ENCODE data around the gene PDE2A.
A peak's percentile ranks its signal among the peaks of the same experiment; 100 is the strongest.
"Not testable (repeated sequence)": the region's sequence is repeated elsewhere in the genome, so short reads cannot be mapped to it uniquely, and the experiment has no call there.

The PDE2A gene

GRCh38 chr11:72575533-72576242 is 98.5 kb downstream of the PDE2A start:
- DNase-seq (ENCODE audit: low spot score): no peak

DNA sequence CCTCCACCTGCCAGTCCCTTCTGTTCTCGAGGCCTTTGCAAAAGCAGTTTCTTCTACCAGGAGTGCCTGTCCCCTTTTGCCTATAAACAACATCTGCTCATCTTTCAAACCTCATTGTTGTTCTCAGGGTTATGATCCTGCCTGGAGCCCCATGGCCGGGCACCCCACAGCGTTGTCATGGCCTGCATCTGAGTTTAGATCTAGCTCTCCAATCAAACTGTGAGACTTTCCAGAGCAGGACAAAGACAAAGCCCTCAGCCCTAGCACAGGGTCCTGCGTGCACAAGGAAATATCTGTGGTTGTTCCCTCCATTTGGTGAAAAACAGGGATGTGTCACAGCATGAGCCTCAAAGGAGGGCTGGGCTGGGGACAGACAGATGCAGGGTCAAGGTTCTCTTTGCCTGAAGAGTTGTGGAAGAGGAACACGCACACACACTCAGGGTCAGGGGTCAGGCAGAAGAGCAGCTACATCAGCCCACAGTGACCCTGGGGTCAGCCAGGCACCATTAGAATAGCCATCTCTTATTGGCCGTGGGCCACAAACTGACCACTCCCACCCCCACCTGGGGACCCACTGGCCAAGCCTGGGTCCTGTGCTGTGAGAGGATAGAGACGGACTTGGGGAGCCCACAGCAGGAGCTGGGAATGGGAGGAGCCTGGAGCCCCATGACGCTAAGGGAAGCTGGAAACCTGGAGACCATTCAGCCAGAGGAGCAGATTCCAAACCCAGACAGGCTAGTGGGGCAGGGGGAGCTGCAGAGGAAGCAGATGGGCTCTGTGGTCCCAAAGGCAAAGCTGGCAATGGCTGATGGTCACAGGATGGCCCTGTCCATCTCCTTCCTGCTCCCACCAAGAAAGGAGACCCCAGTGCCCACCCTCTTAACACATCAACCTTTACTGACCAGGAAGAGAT is 99.4 kb downstream of the PDE2A start:
- no peak for DNase-seq (ENCODE audit: low spot score)

DNA sequence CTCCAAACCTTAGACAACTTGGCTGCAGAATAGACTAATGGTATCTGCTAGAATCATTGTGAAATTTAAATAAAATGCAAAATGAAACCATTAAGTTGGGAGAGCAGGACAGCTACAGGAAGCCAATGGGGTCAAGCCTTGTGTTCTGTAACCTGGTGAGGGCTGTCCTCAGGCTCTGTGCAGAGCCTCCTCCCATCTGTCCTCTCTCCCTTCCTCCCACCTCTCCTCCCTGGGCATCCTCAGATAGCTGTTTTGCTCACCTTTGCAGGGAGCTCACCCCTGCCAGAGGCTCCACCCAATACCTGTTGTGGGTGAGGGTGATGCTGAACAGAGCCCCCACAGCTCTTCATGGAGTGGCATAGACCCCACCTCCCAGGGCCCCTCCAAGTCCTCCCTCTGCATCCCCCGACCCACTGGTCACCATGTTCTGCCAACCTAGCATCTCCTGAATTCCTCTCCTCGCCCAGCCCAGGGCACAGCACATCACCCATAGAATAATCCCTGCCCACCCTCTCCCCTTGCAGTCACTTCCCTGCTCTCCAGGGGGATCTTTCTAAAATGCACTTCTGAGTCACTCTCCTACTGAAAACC is 100.3 kb downstream of the PDE2A start:
- DNase-seq (ENCODE audit: low spot score): no peak

GRCh38 chr11:72573072-72573854 is 101.0 kb downstream of the PDE2A start:
- DNase-seq (ENCODE audit: low spot score): peak; percentile 30

GRCh38 chr11:72572540-72572939 is 101.7 kb downstream of the PDE2A start:
- not testable (repeated sequence) for DNase-seq (ENCODE audit: low spot score)

- no peak for DNase-seq (ENCODE audit: low spot score)
Observed at GRCh38 chr11:72570893-72571661, 103.1 kb downstream of the PDE2A start.

DNA sequence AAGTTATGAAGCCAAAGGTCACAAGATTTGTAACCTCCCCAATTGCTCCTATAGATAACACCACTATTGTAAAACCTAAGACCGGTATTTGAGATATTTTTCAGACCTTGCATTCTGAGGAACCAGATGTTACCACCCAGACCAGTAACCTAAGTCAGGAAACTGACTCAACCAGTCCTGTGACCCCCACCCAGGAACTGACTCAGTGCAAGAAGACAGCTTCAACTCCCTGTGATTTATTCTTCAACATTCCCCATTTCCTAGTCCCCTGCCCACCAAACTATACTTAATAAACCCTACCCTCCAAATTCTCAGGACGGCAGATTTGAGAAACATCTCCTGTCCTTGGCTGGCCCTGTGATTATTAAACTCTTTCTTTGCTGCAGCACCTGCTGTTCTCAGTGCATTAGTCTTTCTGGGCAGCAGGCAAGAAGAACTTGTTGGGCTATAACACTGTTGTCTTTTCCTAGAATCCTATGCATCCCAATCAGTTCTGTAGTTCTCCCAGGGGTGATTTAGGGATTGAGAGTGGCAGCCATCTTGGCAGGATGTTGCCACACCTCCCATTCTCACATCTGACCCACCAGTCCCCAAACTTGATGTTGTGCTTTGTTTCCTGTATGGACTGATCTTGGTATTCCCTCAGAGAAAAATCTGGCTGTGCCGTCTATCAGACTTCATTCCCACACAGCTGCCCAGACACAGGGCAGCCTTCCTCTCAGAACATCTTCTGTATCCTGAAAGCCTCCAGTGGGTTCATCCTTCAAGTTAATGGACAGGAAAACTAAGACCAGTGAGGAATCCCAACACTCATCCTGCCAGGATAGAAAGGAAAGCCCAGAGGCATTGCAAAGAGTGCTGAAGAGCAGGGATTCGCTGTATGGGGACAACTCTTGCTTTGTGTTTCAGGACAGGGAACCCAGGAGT is 104.0 kb downstream of the PDE2A start:
- DNase-seq (ENCODE audit: low spot score): peak; percentile 33

- DNase-seq (ENCODE audit: low spot score): no peak
Observed at GRCh38 chr11:72568861-72569260, 105.4 kb downstream of the PDE2A start.

GRCh38 chr11:72562431-72562830 is 111.8 kb downstream of the PDE2A start:
- DNase-seq (ENCODE audit: low spot score): no peak

DNA sequence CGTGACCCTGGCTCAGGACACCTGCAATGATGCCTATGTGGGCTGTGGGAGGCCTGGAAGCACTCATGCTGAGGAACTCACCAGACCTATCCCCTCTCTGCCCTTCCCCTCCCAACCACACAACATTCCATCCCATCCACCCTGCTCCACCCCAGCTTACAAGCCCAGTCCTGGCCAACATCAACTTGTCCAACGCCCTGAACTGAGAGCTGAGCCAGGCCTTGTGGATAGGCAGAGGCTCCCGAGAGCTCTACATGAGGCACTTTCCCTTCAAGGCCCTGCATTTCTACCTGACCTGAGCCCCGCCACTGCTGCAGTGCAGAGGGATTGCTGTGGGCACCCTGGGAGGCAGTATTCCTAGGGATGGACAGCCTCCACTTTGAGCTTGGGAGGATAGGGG is 112.4 kb downstream of the PDE2A start:
- no peak for DNase-seq (ENCODE audit: low spot score)

GRCh38 chr11:72560864-72561263 is 113.4 kb downstream of the PDE2A start:
- not testable (repeated sequence) for DNase-seq (ENCODE audit: low spot score)

DNA sequence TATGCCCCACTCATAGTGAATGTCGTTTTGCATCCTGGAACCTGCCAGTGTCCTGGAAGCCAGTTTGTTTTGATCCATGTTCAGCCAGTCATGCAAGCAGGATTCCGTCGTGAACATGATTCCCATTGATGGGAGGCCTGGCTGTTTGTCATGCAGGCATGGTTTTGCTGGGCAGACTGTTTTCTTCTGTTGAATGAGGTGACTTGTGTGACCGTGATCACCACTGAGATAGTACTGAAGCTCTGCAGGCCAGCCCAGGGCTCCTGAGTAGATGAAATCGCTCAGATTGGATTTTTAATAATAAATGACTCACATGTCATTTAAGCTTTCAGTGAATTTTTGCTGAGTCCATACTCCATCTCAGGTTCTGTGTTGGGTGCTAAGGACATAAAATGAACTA is 117.8 kb downstream of the PDE2A start:
- DNase-seq (ENCODE audit: low spot score): no peak

- not testable (repeated sequence) for DNase-seq (ENCODE audit: low spot score)
Observed at GRCh38 chr11:72555014-72555522, 119.2 kb downstream of the PDE2A start.

DNA sequence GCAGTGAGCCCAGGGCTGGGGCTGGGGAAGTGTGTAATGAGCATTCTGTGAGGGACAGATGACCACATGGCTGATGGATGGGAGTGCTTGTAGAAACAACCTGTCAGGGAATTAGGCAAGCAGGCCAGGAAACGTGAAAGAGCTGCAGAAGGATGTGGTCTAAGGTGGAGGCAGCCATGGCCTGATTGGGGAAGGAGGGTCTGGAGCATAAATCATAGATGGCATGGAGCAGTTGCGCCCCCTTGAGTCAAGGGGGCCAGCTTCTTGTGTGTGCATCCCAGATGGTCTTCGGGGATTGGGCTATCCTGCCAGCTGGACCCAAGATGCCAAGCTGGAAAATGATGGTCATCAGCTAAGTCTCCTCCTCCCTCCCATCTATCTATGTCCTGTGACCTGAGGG is 120.5 kb downstream of the PDE2A start:
- DNase-seq (ENCODE audit: low spot score): peak; percentile 39

DNA sequence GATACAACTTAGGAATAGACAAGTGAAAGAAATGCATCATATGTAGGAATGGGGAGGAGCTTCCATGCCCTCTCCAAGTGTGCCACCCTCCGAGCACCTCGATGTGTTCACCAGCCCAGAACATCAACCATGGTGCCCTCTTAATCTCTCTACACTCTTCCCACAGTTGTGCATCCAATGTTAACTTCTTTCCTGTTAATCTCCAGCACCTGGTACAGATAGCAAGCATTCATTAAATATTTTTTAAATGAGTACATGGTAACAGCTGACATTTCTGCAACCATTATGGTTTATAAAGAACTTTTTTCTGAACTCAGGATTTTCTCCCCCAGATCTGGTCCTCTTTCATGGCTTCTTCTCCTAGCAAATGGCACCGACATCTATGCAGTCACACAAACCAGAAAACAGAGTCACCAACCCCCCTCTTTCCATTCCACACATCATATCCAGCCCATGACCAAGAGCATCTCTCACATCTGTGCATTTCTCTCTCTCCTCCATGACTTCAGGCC is 121.8 kb downstream of the PDE2A start:
- no peak for DNase-seq (ENCODE audit: low spot score)

GRCh38 chr11:72551571-72551970 is 122.7 kb downstream of the PDE2A start:
- DNase-seq (ENCODE audit: low spot score): no peak

DNA sequence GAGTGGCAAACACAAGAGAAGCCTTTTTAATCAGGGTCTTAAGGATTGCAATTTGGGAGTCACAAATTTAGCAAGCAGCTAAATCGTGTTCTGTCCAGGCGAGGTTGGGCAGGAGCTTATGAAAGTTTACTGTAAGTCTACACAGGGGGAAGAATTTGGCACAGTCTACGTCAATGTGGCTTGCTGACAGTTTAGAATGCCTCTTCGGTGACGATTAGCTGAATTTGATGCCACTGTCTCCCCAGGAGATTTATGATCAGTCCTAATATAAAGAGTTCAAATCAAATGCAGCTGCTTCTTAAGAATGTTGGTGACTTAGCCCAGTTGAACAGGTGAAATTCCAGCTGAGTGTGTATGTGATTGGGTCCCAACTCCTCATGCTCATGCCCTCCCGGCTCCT is 125.8 kb downstream of the PDE2A start:
- no peak for DNase-seq (ENCODE audit: low spot score)

- DNase-seq (ENCODE audit: low spot score): no peak
Observed at GRCh38 chr11:72546866-72547265, 127.4 kb downstream of the PDE2A start.

DNA sequence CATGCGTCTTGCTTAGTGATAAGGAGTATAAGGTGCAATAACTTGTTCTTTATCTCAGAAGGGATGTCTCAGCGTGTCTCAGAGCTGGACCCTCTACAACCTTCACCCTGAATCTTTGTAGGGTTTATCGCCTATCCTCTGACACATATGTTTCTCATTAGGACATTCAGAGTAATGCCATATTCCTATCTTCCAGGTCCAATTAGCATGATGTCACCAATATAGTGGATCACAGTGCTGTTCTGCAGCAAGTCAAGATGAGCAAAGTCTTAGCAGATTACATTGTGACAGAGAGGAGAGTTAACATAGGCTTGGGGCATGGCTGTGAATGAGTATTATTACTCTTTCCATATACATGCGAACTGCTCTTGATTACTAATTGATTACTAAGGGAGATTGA is 129.6 kb downstream of the PDE2A start:
- DNase-seq (ENCODE audit: low spot score): no peak
